PC-3 (cell line): ENCODE data around the gene RNF166.

Experiments
- CTCF ChIP-seq: fragments of 300-600 bp; sonication (generic); conservative IDR thresholded peaks from 2 replicates; pipeline ENCODE4 v1.5.1; 2017; ENCODE audit warnings: antibody characterized with exemption, low read depth, mild to moderate bottlenecking, low read length
- EZH2 ChIP-seq: fragments of 300-600 bp; sonication (generic); IDR thresholded peaks from one replicate; pipeline ENCODE4 v1.6.1; 2017; ENCODE audit warnings: antibody characterized with exemption, mild to moderate bottlenecking, low read length; ENCODE audit not compliant: unreplicated experiment
- EZH2phosphoT487 ChIP-seq: fragments of 300-600 bp; sonication (generic); IDR thresholded peaks from 2 replicates; pipeline ENCODE4 v1.6.1; 2018; ENCODE audit warnings: mild to moderate bottlenecking, antibody characterized with exemption, low read length, borderline replicate concordance

GRCh38 chr16:88665570-88665969 lies 40.6 kb downstream of the RNF166 start:
- no peak for TF ChIP-seq CTCF
- no peak for TF ChIP-seq EZH2
- TF ChIP-seq EZH2phosphoT487 = no peak
